OCI-LY3 (cell line): ENCODE data around the gene DIPK2A.

Experiments
- H2AFZ ChIP-seq: fragments of 200-600, 300-600 bp; shearing (Covaris generic); 2 replicates; pipeline ENCODE4 v1.6.0; 2014; ENCODE audit warnings: antibody characterized with exemption, low read depth, low read length
- H3K27ac ChIP-seq: fragments of 200-600, 300-600 bp; sonication (generic); 2 replicates; pipeline ENCODE4 v1.5.1; 2014; ENCODE audit warnings: mild to moderate bottlenecking, low read length, moderate library complexity, mixed read lengths
- H3K27me3 ChIP-seq: fragments of 200-600, 300-600 bp; sonication (generic); 2 replicates; pipeline ENCODE4 v1.6.1; 2014; ENCODE audit warnings: low read depth, low read length, mixed read lengths
- H3K36me3 ChIP-seq: fragments of 200-600, 300-600 bp; sonication (generic); replicated peaks from 2 replicates; pipeline ENCODE3; 2014; ENCODE audit warnings: low read depth, low read length, mixed read lengths
- H3K4me1 ChIP-seq: fragments of 300-600, 200-600 bp; sonication (generic); 2 replicates; pipeline ENCODE4 v1.6.1; 2014; ENCODE audit warnings: low read length, mixed read lengths
- H3K4me2 ChIP-seq: fragments of 200-600, 300-600 bp; sonication (generic); 2 replicates; pipeline ENCODE4 v1.6.1; 2014; ENCODE audit warnings: low read length, mixed read lengths
- H3K4me3 ChIP-seq: fragments of 300-600, 200-600 bp; sonication (generic); 2 replicates; pipeline ENCODE4 v1.5.1; 2014; ENCODE audit warnings: antibody characterized with exemption, mild to moderate bottlenecking, low read length, moderate library complexity
- H3K79me2 ChIP-seq: fragments of 300-600, 200-600 bp; shearing (Covaris generic); 2 replicates; pipeline ENCODE4 v1.6.1; 2014; ENCODE audit warnings: mild to moderate bottlenecking, low read length, mixed read lengths
- H3K9ac ChIP-seq: fragments of 300-600, 200-600 bp; shearing (Covaris generic); 2 replicates; pipeline ENCODE4 v1.6.0; 2014; ENCODE audit warnings: mild to moderate bottlenecking, low read length, moderate library complexity
- H3K9me3 ChIP-seq: fragments of 200-600, 300-600 bp; shearing (Covaris generic); 2 replicates; pipeline ENCODE4 v1.6.1; 2014; ENCODE audit warnings: low read length, mixed read lengths; ENCODE audit not compliant: insufficient read depth
- H4K20me1 ChIP-seq: fragments of 200-600, 300-600 bp; sonication (generic); 2 replicates; pipeline ENCODE4 v1.6.1; 2016; ENCODE audit warnings: low read length, mixed read lengths; ENCODE audit not compliant: insufficient read depth
- CTCF ChIP-seq: fragments of 200-600, 300-600 bp; sonication (generic); IDR thresholded peaks from 2 replicates; pipeline ENCODE4 v1.5.1; 2014; ENCODE audit warnings: antibody characterized with exemption, low read length, low read depth
- EZH2phosphoT487 ChIP-seq: fragments of 200-600 bp; shearing (Covaris generic); IDR thresholded peaks from 2 replicates; pipeline ENCODE4 v1.6.1; 2018; ENCODE audit warnings: antibody characterized with exemption, mixed run types, low read depth

The DIPK2A gene

GRCh38 chr3:143989461-143989860 is 17.8 kb downstream of the DIPK2A start:
- Histone ChIP-seq H3K27ac (no peak overlapping the region), H3K9me3 (no peaks in the 10 kb centered on the region), H3K4me1 (peaks cover 20% of the 10 kb centered on the region), H3K4me3 (no peak overlapping the region), H3K27me3 (no peaks in the 10 kb centered on the region), H3K79me2 (peaks cover 96% of the 10 kb centered on the region), H3K9ac (no peak overlapping the region), H3K36me3 (peaks cover 52% of the 10 kb centered on the region), H4K20me1 (peaks cover 65% of the 10 kb centered on the region), H2AFZ (no peak overlapping the region), H3K4me2 (no peak overlapping the region)
- TF ChIP-seq CTCF, result no peak
- TF ChIP-seq EZH2phosphoT487, result no peak

GRCh38 chr3:143991713-143992112 is 20.1 kb downstream of the DIPK2A start:
- Histone ChIP-seq H3K4me3 (peak overlapping the region; percentile 5; the same call in 1 of the 2 replicates), H3K4me1 (peaks cover 37% of the 10 kb centered on the region), H4K20me1 (peaks cover 56% of the 10 kb centered on the region), H3K9me3 (no peaks in the 10 kb centered on the region), H3K36me3 (peaks cover 51% of the 10 kb centered on the region), H2AFZ (no peak overlapping the region), H3K79me2 (peaks cover 96% of the 10 kb centered on the region), H3K9ac (no peak overlapping the region), H3K4me2 (peak overlapping the region; percentile 37), H3K27ac (peak overlapping the region; percentile 36), H3K27me3 (no peaks in the 10 kb centered on the region)
- TF ChIP-seq CTCF (no peak), EZH2phosphoT487 (no peak)

- Histone ChIP-seq H3K27me3 (no peaks in the 10 kb centered on the region), H3K9me3 (no peaks in the 10 kb centered on the region), H3K4me2 (peak overlapping the region; percentile 59), H3K4me3 (peak overlapping the region; percentile 29), H3K9ac (no peak overlapping the region), H3K36me3 (peaks cover 60% of the 10 kb centered on the region), H4K20me1 (peaks cover 28% of the 10 kb centered on the region), H3K27ac (peak overlapping the region; percentile 52), H3K4me1 (peaks cover 54% of the 10 kb centered on the region), H3K79me2 (peaks cover 92% of the 10 kb centered on the region), H2AFZ (no peak overlapping the region)
- TF ChIP-seq CTCF, result no peak
- no peak for TF ChIP-seq EZH2phosphoT487
These were observed 26.6 kb downstream of the DIPK2A start for GRCh38 chr3:143998266-143998665.

GRCh38 chr3:144003051-144003450 is 31.4 kb downstream of the DIPK2A start:
- Histone ChIP-seq H3K27me3 (no peaks in the 10 kb centered on the region), H4K20me1 (peaks cover 8% of the 10 kb centered on the region), H3K4me2 (no peak overlapping the region), H3K4me1 (peaks cover 31% of the 10 kb centered on the region), H3K4me3 (no peak overlapping the region), H3K79me2 (peaks cover 69% of the 10 kb centered on the region), H3K36me3 (peaks cover 44% of the 10 kb centered on the region), H3K27ac (no peak overlapping the region), H2AFZ (no peak overlapping the region), H3K9ac (no peak overlapping the region), H3K9me3 (no peaks in the 10 kb centered on the region)
- TF ChIP-seq CTCF, result no peak
- no peak for TF ChIP-seq EZH2phosphoT487
